ENCODE results near the gene RALA.
"Not testable (repeated sequence)": the region's sequence is repeated elsewhere in the genome, so short reads cannot be mapped to it uniquely, and the experiment has no call there.

RALA gene

DNA sequence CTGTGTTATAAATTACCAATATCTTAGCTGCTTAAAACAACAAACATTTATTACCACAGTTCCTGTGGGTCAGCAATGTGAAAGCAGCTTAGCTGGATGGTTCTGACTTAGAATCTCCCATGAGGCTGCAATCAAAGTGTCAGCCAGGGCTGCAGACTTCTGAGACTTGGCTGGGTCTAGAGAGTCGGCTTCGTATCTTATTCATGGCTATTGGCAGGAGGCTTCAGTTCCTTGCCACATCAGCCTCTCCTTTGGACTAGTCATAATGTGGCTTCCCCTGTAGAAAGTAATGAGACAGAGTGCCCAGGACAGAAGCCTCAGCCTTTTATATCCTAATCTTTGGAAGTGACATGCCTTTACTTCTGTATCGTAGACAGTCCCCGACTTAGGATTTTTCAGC lies 27.3 kb downstream of the RALA start:
- DNase-seq, result no peak

DNA sequence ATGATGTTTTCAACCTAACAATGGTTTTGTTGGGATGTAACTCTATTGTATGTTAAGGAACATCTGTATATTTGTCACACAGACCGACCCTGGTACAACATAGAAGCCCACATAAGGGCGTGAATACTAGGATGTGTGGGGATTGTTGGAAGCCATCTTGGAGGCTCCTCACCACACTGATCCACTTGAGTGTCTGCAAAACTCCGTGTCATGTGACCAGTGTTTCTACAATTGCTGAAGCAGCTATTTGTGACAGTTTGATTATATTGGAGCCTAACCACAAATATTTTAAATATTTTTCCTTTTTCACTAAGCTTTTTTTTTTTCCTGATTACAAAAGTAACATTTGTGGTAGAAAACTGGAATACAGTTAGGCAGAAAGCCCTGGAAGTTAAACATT lies 27.9 kb downstream of the RALA start:
- no peak for DNase-seq

DNA sequence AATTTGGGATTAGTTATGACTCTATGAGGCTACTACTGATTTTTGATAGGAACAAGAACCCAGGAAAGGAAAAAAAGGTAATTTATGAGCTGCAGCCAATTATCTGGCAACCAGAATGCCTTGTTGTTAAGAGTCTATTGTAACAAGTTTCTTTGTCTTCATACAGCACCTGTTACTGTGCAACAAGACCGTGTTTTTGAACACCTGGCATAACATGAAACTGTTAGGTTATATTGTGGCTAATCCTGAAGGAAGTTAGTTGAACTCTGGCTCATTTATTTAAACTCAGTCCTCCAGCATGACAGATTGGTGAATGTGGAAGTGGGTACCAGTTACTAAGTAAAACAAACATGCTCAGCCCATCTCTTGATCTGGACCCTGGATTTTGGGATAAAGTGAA lies 33.0 kb downstream of the RALA start:
- DNase-seq, result no peak

GRCh38 chr7:39659356-39660013 lies 36.1 kb downstream of the RALA start:
- DNase-seq, result no peak

DNA sequence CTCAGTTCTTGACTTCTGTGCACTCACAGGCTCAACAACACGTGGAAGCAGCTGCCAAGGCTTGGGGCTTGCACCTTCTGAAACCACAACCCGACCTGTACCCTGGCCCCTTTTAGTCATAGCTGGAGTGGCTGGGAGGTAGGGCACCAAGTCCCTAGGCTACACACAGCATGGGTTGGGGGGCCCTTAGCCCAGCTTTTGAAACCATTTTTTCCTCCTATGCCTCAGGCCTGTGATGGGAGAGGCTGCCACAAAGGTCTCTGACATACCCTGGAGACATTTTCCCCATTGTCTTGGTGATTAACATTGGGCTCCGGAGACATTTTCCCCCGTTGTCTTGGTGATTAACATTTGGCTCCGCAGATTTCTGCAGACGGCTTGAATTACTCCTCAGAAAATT lies 38.6 kb downstream of the RALA start:
- no peak for DNase-seq

GRCh38 chr7:39663263-39663662 lies 39.9 kb downstream of the RALA start:
- DNase-seq, result no peak

GRCh38 chr7:39664057-39664456 lies 40.7 kb downstream of the RALA start:
- DNase-seq, result no peak

DNA sequence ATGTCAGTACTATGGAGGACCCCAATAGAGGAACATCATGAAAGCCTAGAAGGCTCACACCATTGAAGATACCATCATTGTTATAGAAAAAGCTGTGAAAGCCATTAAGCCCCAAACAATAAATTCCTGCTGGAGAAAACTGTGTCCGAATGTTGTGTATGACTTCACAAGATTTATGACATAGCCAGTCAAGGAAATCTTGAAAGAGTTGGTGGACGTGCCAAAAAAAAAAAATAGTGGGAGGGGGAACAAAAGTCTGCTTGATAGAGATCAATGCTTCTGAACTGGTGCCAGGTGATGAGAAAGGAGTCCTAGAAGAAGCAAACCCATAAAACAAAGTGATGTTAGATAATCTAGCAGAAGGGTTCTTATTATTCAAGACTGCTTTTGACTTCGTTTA lies 41.2 kb downstream of the RALA start:
- DNase-seq, result no peak

GRCh38 chr7:39666562-39666961 lies 43.2 kb downstream of the RALA start:
- DNase-seq, result no peak

GRCh38 chr7:39667341-39667923 lies 44.1 kb downstream of the RALA start:
- DNase-seq, result no peak

DNA sequence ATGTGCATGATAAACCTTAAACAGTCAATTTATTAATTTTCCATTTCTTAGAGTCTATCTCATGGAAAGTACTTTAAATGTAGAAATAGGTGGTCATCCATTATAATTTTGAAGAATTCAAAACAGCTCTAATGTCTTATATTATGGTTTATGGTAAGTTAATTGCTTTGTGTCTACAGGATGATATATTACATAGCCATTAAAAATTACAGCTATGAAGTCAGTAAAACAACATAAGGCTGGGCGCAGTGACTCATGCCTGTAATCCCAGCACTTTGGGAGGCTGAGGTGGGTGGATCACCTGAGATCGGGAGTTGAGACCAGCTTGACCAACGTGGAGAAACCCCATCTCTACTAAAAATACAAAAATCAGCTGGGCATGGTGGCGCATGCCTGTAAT lies 44.9 kb downstream of the RALA start:
- not testable (repeated sequence) for DNase-seq

DNA sequence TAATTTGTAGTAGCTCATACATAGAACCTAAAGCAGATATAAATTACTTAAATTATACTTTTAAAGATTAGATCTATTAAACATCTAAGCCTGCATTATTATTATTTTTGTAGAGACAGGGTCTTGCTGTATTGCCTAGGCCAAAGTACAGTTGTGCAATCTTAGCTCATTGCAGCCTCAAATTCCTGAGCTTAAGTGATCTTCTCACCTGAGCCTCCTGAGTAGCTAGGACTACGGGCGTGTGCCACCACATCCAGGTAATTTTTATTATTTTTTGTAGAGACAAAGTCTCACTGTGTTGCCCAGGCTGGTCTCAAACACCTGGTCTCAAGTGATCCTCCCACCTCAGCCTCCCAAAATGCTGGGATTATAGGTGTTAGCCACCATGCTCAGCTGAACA lies 46.7 kb downstream of the RALA start:
- DNase-seq, result no peak

DNA sequence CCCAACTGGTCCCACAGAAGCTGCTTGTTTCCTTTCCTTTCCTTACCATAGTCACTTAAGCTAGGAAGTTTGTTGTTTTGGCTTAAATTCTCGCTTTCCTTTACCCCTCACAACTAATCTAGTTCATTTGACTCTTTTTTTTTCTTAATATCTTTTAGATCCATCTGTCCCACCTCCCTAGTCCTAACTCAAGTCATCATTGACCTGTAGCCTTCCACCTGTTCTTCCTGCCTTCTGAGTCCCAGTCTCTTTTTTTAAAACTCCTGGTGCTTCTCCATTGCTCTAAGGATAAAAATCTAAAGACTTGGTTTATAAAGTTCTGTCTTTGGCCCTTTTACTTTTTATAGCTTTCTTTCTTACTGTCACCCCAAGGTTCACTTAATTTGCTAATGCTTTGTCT lies 47.6 kb downstream of the RALA start:
- no peak for DNase-seq

DNA sequence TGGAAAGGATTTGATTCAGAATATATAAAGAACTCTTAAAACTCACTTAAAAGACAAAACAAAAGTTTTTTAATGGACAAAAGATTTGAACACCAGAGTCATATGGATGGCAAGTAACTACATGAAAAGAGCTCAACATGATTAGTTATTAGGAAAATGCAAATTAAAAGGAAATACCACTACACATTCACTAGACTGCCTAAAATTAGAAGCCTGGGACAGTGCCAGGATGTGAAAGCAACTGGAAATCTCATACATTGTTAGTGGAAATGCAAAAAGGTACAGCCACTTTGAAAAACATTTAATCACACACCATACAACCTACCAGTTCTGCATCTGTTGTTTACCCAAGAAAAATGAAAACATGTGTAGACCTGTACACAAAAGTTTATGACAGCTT lies 48.8 kb downstream of the RALA start:
- no peak for DNase-seq

GRCh38 chr7:39673868-39674267 lies 50.5 kb downstream of the RALA start:
- no peak for DNase-seq

- no peak for DNase-seq
These were observed 51.0 kb downstream of the RALA start for GRCh38 chr7:39674406-39674805.

DNA sequence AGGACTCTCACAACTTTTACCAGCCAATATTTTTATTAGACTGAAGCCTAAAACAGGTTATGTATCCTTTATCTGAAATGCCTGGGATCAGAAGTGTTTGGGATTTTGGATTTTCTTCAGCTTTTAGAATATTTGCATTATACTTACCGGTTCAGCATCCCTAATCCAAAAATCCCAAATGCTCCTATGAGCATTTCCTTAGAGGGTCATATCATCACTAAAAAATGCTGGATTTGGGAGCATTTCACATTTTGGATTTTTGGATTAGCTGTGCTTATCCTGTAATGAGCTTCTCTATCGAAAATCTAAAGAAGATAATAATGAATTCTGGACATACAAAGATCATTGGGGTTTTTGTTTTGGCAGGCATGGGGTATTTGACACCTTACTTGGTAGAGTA lies 53.0 kb downstream of the RALA start:
- DNase-seq, result no peak

GRCh38 chr7:39678930-39679709 lies 55.7 kb downstream of the RALA start:
- no peak for DNase-seq

GRCh38 chr7:39679874-39680273 lies 56.5 kb downstream of the RALA start:
- DNase-seq, result not testable (repeated sequence)

DNA sequence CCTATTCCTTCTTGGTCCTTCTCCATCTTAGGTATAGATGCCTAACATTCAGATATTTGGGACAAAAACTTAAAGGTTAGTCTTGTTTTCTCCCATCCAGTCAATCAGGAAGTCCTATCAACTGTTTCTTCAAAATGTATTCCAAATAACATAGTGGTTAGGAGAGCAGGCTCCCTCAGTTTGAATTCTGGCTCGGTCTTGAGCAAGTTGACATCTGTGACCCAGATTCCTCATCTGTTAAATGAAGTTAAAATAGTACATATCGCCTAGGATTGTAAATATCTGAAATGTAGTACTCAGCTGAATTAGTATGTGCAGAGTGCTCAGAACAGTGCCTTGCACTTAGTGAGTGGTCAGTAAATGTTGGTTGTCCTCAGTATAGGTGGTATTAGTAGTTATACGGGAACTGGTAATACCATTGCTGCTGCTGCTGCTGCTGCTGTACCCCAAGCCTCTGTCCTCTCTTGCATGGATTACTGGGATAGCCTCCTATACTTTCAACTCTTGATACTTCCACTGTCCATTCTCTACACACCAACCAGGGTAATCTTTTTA lies 58.6 kb downstream of the RALA start:
- no peak for DNase-seq

- no peak for DNase-seq
These were observed 60.0 kb downstream of the RALA start for GRCh38 chr7:39683216-39683845.

DNA sequence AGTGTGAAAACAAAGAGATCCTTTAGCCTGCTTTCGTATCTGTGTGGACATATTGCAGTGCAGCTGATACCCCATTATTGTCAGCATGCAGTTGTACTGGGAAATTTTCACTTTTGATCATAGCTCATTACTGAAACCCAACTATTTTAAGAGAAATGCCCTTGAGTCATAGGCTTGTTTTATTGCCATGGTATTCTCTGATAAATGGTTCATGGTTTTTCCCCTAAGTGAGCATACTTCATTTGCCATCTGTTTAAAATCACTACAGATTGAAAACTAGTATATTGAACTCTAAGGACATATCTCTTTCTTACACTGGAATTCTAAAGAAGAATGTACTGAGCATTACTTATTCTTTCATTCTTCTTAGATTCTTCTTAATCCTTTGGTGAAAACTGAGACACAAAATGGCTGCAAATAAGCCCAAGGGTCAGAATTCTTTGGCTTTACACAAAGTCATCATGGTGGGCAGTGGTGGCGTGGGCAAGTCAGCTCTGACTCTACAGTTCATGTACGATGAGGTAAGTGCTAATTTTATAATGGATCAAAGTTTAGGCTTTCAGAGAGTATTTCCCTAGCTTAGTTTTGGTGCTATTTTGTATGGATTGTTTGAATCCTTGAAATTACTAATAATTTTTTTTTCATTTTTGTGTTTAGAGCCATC lies 63.0 kb downstream of the RALA start:
- no peak for DNase-seq
